ENCODE data around the gene SLC12A5.

SLC12A5 gene

DNA sequence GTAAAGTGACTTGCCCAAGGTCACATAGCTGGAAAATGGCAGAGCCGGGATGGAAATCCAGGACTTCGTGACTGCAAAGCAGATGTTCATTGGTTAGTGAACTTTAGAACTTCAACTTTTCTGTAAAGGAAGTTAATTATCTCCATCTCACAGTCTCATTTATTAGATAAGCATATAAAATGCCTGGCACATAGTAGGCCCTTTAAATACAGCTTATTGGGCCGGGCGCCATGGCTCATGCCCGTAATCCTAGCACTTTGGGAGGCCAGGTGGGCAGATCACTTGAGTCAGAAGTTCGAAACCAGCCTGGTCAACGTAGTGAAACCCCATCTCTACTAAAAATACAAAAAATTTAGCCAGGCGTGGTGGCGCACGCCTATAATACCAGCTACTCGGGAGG, 22.1 kb upstream of the SLC12A5 start:
- no peak for DNase-seq

DNA sequence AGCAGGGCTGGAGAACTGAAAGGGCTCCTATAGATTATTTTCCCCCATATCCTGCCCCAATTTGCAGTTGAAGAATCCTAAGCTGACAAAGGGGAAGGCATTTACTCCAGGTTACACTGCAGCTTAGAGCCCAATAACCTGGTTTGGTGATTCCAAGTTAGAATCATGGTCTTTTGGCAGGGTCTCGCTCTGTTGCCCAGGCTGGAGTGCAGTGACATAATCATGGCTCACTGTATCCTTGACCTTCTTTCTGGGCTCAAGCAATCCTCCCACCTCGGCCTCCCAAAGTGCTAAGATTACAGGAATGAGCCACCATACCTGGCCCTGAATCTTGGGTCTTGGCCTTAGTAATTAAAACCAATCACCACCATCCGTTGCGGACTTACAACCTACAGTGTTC, 21.3 kb upstream of the SLC12A5 start:
- DNase-seq, result no peak

DNA sequence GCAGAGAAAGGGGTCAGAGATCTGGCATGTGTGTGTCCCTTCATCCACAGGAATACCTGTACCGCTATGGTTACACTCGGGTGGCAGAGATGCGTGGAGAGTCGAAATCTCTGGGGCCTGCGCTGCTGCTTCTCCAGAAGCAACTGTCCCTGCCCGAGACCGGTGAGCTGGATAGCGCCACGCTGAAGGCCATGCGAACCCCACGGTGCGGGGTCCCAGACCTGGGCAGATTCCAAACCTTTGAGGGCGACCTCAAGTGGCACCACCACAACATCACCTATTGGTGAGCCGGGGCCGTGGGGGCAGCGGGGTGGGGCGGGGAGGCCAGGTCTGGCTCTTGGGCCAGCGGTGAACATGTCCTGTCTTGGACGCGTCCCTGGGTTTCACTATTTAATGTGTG, 19.2 kb upstream of the SLC12A5 start:
- DNase-seq, result no peak

DNA sequence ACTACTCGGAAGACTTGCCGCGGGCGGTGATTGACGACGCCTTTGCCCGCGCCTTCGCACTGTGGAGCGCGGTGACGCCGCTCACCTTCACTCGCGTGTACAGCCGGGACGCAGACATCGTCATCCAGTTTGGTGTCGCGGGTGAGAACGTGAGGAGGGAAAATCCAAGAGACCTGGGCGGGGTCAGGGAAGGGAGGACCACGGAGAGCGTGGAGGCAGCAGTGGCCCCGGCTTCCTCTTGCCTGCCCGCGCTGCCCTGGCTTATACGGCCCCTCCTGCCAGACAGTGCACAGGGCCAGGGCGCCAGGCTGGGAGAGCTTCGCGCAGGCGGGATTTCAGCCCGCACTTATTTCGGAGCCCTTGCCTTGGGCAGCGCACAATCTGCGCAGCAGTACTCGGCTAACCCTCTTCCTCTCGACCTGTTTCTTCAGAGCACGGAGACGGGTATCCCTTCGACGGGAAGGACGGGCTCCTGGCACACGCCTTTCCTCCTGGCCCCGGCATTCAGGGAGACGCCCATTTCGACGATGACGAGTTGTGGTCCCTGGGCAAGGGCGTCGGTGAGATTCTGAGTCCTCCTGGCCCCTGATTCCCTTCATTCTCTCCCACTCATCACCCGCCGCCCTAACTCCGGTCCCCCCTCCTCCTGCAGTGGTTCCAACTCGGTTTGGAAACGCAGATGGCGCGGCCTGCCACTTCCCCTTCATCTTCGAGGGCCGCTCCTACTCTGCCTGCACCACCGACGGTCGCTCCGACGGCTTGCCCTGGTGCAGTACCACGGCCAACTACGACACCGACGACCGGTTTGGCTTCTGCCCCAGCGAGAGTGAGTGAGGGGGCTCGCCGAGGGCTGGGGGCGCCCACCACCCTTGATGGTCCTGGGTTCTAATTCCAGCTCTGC, 18.3 kb upstream of the SLC12A5 start:
- DNase-seq, result no peak

DNA sequence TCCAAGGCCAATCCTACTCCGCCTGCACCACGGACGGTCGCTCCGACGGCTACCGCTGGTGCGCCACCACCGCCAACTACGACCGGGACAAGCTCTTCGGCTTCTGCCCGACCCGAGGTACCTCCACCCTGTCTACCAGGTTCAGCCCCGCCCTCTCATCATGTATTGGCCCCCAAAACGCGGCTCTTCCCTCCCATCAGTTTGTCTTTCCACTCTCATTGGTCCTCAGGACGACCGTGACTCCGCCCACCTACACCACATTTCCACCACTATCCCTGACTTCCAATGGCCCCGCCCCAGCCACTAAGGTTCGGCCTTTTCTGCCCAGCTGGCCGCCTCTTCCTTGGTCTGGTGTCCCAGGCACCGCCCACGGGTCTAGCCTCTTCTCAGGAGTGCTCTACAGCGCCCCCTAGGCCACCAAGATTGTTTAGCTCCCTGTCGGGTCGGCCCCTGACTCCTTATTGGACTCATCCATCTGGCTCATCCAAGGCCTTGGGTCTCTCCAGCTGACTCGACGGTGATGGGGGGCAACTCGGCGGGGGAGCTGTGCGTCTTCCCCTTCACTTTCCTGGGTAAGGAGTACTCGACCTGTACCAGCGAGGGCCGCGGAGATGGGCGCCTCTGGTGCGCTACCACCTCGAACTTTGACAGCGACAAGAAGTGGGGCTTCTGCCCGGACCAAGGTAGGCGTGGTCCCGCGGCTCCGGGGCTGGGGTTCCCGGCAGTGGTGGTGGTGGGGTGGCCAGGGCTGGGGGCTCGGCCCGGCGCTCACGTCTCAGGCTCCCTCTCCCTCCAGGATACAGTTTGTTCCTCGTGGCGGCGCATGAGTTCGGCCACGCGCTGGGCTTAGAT, 17.2 kb upstream of the SLC12A5 start:
- no peak for DNase-seq

DNA sequence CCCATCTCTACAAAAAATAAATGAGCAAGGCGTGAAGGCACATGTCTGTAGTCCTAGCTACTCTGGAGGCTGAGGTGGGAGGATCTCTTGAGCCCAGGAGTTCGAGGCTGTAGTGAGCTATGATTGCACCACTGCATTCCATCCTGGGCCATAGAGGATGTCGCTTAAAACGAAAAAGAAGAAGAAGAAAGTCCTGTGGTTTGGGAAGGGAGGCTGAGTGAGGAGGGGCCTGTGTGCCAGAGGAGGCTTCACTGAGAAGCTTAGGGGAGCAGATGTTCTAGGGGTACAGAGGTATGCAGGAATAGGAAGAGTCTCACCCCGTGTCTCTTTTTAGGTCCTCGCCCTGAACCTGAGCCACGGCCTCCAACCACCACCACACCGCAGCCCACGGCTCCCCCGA, 16.1 kb upstream of the SLC12A5 start:
- DNase-seq, result no peak

DNA sequence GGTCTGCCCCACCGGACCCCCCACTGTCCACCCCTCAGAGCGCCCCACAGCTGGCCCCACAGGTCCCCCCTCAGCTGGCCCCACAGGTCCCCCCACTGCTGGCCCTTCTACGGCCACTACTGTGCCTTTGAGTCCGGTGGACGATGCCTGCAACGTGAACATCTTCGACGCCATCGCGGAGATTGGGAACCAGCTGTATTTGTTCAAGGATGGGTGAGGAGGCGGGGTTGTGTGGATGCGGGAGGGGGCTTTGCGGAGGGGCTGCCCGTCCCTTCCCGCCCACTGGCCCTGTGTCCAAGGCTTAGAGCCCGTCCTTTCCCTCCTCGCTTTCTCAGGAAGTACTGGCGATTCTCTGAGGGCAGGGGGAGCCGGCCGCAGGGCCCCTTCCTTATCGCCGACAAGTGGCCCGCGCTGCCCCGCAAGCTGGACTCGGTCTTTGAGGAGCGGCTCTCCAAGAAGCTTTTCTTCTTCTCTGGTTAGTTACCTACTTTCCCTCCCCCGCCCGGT, 15.6 kb upstream of the SLC12A5 start:
- DNase-seq, result no peak

DNA sequence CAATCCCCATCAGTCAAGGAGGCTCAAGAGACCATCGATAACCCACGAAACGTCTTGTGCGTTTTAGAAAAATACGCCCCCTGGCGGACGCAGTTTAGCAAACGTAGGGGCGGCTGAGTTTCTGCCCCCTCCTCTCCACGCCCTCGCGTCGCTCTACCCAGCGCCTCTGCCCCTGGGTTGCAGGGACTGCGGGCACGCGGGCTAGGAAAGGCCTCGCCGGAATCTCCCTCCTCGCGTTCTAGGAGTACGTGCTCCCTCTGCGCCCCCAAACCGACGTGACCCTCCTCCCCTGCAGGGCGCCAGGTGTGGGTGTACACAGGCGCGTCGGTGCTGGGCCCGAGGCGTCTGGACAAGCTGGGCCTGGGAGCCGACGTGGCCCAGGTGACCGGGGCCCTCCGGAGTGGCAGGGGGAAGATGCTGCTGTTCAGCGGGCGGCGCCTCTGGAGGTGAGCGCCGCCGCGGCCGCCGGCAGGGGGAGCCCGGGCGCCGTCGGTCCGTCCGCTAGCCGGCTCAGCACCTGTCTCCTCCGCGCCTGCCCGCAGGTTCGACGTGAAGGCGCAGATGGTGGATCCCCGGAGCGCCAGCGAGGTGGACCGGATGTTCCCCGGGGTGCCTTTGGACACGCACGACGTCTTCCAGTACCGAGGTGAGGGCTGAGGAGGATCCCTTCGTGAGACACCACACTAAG, 15.0 kb upstream of the SLC12A5 start:
- DNase-seq, result peak; percentile 59

DNA sequence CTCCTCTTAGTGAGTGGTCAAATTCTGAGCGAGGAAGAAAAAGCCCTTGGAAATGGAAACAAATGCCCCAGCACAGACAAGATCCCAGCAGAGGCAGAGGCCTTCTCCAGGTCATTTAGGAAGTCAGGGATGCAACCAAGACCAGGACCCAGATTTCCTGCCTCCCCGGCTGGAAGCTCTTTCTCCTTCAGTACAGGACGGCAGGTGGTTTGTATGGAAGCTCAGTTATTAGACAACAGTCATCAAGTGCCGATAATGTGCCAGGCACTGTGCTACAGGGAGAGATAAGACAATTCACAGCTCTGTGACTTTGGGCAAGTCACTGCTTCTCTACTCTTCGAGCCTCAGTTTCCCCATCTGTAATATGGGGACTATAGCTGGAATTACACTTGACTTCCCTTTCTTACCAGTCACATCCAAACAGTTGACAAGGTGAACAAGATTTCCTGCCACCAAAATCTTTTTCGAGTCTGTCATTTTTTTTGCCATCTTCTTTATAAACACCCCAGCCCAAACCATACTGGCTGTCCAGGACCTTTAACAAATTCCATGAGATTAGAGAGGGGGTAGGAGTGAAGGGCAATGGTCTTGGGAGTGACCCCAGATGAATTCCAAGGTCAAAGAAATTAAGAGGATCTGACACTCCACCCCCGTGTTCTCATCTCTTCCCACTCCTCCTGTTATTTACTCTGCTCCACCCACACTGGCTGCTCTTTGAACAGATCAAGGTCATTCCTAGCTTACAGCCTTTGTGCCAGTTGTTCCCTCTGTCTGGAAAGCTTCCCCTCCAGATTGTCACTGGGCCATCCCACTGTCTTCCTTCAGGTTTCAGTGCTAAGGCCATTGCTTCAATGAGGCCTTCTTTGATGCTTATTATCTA, 14.3 kb upstream of the SLC12A5 start:
- no peak for DNase-seq

DNA sequence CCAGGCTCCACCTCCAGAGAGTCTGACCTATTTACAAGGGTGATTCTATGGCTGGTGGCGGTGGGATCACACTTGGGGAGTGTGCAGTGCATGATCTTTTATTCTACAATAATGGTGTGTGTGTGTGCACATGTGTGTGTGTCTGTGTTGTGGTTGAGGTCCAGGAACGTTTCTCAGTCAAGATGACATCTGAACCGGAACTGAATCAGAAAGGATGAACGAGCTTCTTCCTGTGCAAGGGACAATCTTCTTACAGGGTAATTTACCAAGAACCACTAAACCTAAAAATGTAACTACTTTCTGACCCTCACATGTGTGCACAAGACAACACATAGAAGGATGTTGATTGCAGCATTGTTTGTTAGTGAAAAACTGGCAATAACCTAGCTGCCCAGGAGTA, 11.7 kb upstream of the SLC12A5 start:
- DNase-seq, result no peak

DNA sequence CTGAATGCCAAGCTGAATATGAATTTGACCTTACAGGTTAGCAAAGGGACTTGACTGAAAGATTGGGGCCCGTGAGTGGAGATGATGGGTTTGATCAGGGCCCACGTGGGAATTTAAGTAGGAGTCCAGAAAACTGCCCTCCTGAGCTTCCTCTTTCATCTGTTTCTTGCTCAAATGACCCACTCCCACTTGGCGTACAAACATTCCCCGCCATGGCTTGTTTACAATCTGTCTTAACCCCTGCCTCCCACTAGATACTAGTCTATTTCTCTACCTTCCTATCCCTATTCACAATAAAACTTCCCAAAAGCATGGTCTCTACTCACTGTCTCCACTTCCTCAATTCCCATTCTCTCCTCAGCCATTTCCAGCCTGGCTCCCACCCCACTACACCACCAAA, 10.9 kb upstream of the SLC12A5 start:
- DNase-seq, result no peak

DNA sequence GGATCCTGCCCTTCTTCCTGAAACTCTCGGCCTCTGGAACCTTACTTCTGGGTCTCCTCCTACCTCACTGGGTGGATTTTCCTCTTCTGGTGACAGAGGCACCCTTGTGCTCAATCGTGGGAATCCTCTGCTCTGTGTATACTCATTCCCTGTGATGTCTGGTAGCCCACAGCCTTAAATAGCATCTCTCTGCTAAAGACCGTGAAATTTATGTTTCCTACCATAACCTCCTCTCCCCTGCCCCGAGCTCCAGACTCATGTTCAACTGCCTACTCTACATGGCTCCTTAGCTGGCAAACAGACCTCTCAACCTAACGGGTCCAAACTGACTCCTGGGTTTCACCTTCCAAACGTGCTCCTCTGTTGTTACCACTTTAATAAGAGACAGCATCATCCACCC, 10.4 kb upstream of the SLC12A5 start:
- DNase-seq, result no peak

DNA sequence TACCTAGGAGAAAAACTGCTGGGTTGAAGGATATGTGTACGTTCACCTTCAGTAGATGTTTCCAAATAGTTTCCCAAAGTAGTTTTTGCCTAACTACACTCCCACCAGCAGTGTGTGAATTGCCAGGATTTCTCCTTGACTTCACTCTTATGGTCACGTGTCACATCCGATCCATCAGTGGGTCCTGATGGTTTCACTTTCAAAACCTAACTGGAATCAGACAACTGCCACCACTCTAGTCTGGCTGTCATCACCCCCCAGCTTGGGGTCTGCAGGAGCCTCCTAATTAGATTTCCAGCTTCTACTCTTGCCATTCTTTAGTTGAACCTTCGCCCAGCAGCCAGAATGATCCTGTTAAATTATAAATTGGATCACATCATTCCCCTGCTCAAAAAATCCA, 8.5 kb upstream of the SLC12A5 start:
- DNase-seq, result no peak

DNA sequence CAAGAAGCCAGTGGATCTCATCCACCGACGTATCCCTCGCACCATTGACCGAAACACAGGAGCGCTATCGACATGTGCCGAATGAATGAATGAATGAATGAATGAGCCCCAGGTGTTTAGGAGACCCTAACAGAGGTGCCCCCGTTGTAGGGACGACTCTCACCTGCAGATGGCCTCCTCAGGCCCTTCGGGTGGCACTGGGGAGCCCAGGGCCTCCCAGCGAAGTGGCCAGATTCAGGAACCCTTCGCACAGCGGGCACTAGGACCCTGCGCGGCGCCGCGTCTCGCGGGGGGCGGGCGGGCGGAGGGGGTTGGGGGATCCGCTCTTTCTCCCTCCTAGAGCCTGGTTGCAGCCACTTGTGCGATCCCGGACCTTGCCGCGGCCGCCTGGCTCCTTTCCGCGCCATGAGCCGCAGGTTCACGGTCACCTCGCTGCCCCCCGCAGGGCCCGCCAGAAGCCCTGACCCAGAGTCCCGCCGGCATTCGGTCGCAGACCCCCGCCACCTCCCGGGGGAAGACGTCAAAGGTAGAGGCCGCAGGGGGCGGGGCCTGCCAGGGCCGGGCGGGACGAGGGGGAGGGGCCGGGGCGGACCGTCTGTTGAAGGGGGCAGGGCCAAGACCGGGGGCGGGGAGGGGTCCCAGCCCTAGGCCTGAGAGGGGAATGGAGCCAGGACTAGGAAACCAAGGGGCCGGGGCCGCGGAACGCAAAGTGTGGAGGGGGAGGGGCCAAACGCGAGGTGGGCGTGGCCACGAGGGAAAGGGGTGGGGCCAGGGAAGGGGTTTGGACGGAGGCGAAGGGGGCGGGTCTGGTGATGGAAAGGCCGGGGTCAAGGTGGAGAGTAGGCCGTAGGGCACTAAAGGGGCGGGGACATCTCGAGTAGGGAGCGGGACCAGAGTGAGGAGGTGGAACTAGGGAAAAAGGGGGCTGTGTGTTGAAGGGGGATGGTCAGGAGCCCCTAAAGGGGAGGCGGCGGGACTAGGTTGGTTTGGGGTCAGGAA, 7.4 kb upstream of the SLC12A5 start:
- DNase-seq, result peak; percentile 35

DNA sequence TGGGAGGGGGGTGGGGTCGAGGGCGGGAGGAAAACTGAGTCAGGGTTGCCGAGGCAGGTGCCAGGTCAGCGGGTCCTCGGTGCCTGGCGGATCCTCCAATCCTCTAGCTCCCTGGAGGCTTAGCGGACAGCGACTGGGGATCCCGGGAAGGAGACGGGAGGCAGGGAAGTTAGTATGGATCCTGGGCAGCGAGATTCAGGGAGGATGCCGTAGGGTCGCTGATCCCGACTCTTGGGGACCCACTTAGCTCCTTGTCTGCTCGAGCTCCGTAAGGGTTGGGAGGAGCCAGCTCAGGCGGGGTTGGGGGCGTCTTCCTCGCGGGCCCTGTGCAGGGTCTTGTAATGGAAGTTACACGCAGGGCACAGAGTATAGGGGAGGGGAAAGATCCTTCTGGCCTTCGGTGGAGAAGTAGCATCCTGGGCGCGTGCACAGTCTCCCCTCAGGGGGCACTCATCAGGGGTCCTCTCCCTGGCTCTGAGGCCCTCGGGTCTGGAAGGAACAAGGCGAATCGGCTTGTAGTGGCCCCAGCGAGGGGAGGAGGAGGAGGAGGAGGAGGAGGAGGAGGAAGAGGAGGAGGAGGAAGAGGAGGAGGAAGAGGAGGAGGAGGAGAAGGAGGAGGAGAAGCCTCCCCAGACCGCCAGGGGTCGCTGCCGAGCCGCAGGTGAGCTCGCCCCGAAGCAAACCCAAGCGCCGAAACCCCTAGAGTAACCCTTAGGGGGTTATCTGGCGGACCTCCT, 6.4 kb upstream of the SLC12A5 start:
- peak; percentile 11 for DNase-seq

DNA sequence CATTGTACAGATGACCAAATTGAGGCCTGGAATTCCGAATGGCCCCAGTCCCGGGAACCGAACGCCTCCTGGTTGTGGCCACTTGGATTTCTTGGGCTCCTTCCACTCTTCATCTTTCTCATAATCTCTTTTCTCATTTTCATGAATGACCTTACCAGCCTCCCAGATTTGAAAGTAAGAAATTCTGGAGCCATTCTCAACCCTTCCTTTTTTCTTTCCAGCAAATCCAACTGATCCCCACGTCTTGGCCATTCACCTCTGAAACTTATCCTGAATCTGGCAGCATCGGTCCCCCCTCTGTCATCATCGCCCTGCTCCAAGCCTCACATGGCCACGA, 5.9 kb upstream of the SLC12A5 start:
- DNase-seq, result no peak

DNA sequence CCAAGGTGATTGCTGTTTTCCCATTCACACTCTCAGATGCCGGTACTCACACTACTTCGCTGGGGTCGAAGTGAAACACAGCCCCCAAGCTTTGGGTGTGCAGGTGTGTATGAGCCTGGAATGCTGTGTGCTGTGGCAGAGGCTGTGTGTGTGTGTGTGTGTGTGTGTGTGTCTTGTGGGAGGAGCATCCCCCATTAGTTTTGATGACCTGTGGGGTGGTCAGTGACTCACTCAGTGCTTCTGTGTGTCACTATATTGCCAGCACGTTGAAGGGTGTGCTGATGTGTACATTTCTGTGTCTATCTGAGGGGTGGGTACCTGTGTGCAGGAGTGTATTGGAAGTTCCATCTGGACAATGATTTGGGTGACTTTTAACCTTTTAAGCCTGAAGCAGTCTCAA, 5.0 kb upstream of the SLC12A5 start:
- no peak for DNase-seq

DNA sequence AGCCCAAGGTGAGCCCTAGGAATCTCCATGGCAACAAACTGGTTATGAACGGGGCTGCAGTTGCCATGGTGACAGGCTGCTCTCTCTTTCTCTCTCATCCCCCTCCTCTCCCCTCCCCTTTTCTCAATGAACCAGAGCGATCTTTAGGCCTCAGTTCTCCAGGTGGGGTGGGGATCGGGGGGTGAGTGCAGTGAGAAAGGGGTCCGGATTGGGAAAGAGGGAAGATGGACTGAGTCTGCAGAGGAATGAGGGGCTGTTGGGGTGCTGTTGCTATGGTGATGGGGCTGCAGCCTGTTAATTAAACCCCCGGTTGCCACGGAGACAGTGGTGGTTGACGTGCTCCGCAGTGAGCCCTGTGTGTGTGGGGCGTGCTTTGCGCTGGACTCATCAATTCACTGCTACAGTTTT, 3.6 kb upstream of the SLC12A5 start:
- DNase-seq, result no peak

DNA sequence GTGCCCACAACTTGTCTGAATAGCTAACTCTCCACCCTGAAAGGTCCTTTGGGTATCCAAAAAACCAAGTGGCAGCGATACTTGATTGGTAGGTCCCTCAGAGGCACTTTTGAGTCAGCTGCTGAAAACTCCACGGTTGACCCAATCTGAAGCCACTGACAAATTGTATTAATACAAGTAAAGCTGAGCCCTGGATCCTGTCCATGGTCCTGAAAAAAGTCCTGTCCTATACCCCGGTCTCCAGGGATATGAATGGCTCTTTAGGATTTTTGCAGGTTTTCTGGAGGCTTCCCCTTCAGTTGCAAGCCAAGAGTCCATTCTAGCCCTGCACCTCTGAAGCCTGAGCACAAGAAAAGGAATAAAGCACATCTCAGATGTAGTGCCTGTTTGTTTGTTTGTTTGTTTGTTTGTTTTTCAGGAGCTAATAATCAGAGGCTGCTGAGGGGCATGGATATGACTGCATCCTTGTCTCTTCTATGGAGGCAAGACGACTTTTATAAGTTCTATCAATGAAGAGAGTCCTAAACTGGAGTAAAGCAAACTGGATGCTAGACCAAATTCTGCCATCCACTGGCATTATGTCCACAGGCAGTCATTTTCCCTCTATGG, 1.7 kb upstream of the SLC12A5 start:
- no peak for DNase-seq

DNA sequence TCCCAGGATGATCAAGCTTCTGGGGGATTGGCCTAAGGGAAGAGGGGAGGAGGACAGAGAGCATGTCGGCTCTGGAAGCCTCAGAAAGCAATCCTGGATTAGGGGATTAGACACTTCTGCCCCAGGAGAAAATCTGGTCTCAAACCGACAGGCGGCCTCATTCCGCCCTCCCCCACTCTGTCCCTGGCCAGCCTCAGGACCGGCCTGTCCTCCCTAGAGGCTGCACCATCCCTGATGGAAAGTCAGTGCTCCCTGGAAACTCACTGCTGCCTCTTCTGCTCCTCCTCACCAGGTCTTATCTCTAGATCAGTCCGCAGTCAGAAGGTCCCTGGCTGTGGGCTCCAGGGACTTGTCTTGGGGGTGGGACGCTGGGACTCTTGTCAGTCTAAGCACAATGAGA, 905 bp upstream of the SLC12A5 start:
- no peak for DNase-seq

All from DMS79 treated with DMSO at 0.1 percent for 48 hours (cell line).